AG04450 (cell line): ENCODE data around the gene ATP4B. TPM values are rescaled to one million over a fixed set of nuclear protein-coding genes. Genes with fewer than 3 reads are reported as not detected.

ENCODE experiments used
- CTCF ChIA-PET: fragments of 300-600, 350-600 bp; formaldehyde crosslinking; extraction: SDS; loops from one replicate; lab custom pipeline; 2022; ENCODE audit warnings: antibody characterized with exemption, inconsistent platforms; lab: Charles Lee
- POLR2A ChIA-PET: fragments of 350-600 bp; formaldehyde crosslinking; extraction: SDS; loops from one replicate; lab custom pipeline; 2021; ENCODE audit warnings: antibody characterized with exemption, inconsistent platforms; lab: Yijun Ruan, JAX
- DNase-seq: peaks from one replicate; pipeline ENCODE4 v3.0.0-alpha.2; 2011; ENCODE audit warnings: low read depth, low spot score
- H3K27ac ChIP-seq: one replicate; pipeline ENCODE4 v1.5.1; 2012; ENCODE audit warnings: low read depth, low read length, control low read depth
- H3K27me3 ChIP-seq: one replicate; pipeline ENCODE4 v1.6.0; 2012; ENCODE audit warnings: low read length; ENCODE audit not compliant: control insufficient read depth, insufficient read depth
- H3K4me3 ChIP-seq: 2 replicates; pipeline ENCODE4 v1.5.1; 2011; ENCODE audit warnings: mild to moderate bottlenecking, low read depth, low read length, control low read depth
- H3K9me3 ChIP-seq: 2 replicates; pipeline ENCODE4 v1.5.1; 2012; ENCODE audit warnings: low read length; ENCODE audit not compliant: control insufficient read depth, insufficient read depth
- CTCF ChIP-seq: IDR thresholded peaks from 2 replicates; pipeline ENCODE4 v1.5.1; 2011; ENCODE audit warnings: low read depth, low read length, control low read depth, inconsistent platforms
- polyA plus RNA-seq: library from polyadenylated mRNA; depleted of rRNA; stranded (reverse); fragments of >200 nt; gene quantifications from 2 replicates; pipeline ENCODE4 v1.2.3, GENCODE V29; 2011

Gene ATP4B
- polyA plus RNA-seq, 1 experiment = not detected

- Histone ChIP-seq H3K27me3 (peaks cover 6% of the 10 kb centered on the region), H3K4me3 (no peak overlapping the region), H3K27ac (no peak overlapping the region), H3K9me3 (peaks cover 12% of the 10 kb centered on the region)
- DNase-seq = no peak
- no peak for TF ChIP-seq CTCF
- ChIA-PET POLR2A (no interaction called here), CTCF (no interaction called here)
Observed at GRCh38 chr13:113663934-113664333, 5.9 kb upstream of the ATP4B start.

- Histone ChIP-seq H3K4me3 (no peak overlapping the region), H3K27ac (no peak overlapping the region), H3K27me3 (peaks cover 6% of the 10 kb centered on the region), H3K9me3 (peaks cover 12% of the 10 kb centered on the region)
- DNase-seq = no peak
- ChIA-PET CTCF (no interaction called here), POLR2A (no interaction called here)
- no peak for TF ChIP-seq CTCF
Observed at GRCh38 chr13:113661509-113661908, 3.5 kb upstream of the ATP4B start.

GRCh38 chr13:113660066-113660465 is 2.1 kb upstream of the ATP4B start:
- Histone ChIP-seq H3K27me3 (peaks cover 6% of the 10 kb centered on the region), H3K4me3 (no peak overlapping the region), H3K27ac (no peak overlapping the region), H3K9me3 (peaks cover 3% of the 10 kb centered on the region)
- no peak for DNase-seq
- POLR2A ChIA-PET = no interaction called here
- CTCF ChIA-PET = no interaction called here
- TF ChIP-seq CTCF = no peak

GRCh38 chr13:113659337-113659736 is 1.3 kb upstream of the ATP4B start:
- POLR2A ChIA-PET = no interaction called here
- no peak for TF ChIP-seq CTCF
- peaks cover 4% of the 10 kb centered on the region for H3K27me3 ChIP-seq
- H3K9me3 ChIP-seq = peaks cover 3% of the 10 kb centered on the region
- DNase-seq = no peak
- H3K4me3 ChIP-seq = no peak overlapping the region
- H3K27ac ChIP-seq = no peak overlapping the region
- CTCF ChIA-PET = no interaction called here

- ChIA-PET POLR2A (no interaction called here), CTCF (no interaction called here)
- Histone ChIP-seq H3K27me3 (peaks cover 4% of the 10 kb centered on the region), H3K9me3 (peaks cover 3% of the 10 kb centered on the region), H3K4me3 (no peak overlapping the region), H3K27ac (no peak overlapping the region)
- TF ChIP-seq CTCF = no peak
- no peak for DNase-seq
Observed at GRCh38 chr13:113658836-113659235, 838 bp upstream of the ATP4B start.
